GM12878 (cell line): ENCODE data around the gene PRMT7. TPM values are rescaled to one million over a fixed set of nuclear protein-coding genes. Genes with fewer than 3 reads are reported as not detected.

Experiments used
- ATAC-seq: fragments of 200-7000 bp; cut with Tn5 transposase; 3 replicates; pipeline ENCODE4 v1.9.1; 2020; ENCODE audit warnings: mild to moderate bottlenecking, moderate library complexity
- BruUV-seq: library from RNA; stranded (reverse); fragments of 400-500 nt; replicated peaks from 2 replicates; lab custom pipeline; 2021; lab: Mats Ljungman, UMichigan
- CTCF ChIA-PET: fragments of 300-600 bp; sonication (Branson Sonifier 250); formaldehyde crosslinking; extraction: SDS; loops from one replicate; lab custom pipeline; 2021; ENCODE audit warnings: inconsistent platforms; lab: Yijun Ruan, JAX
- POLR2A ChIA-PET: fragments of 350-600 bp; formaldehyde crosslinking; extraction: SDS; loops from one replicate; lab custom pipeline; 2021; ENCODE audit warnings: inconsistent platforms; lab: Charles Lee
- RAD21 ChIA-PET: fragments of 300-600 bp; sonication (Branson Sonifier 250); formaldehyde crosslinking; loops from one replicate; lab custom pipeline; 2023; ENCODE audit warnings: antibody characterized with exemption; ENCODE audit not compliant: unreplicated experiment; lab: Charles Lee
- SMC1A ChIA-PET: fragments of 300-600 bp; sonication (Branson Sonifier 250); formaldehyde crosslinking; loops from one replicate; lab custom pipeline; 2023; ENCODE audit not compliant: unreplicated experiment, uncharacterized antibody; lab: Charles Lee
- DNase-seq: peaks from one replicate; pipeline ENCODE4 v3.0.0-alpha.2; 2011; ENCODE audit warnings: low read depth, low spot score
- FAIRE-seq: peaks from 3 replicates; lab custom pipeline; 2011; peaks lifted over from hg19 to GRCh38; lab: Jason Lieb, UNC
- H2AFZ ChIP-seq: 2 replicates; pipeline ENCODE4 v1.6.0; 2011; ENCODE audit warnings: low read depth, low read length, control low read depth; ENCODE audit not compliant: control insufficient read depth
- H3K27ac ChIP-seq: 2 replicates; pipeline ENCODE4 v1.5.1; 2011; ENCODE audit warnings: control low read depth; ENCODE audit not compliant: control insufficient read depth, insufficient read depth
- H3K27me3 ChIP-seq, 2 experiments: replicated peaks in 1 of 2; 2 replicates each; pipeline versions ENCODE4 v1.6.0 to v1.6.1; 2011; ENCODE audit warnings: low read length in 1 of 2; ENCODE audit not compliant: control insufficient read depth in 2 of 2, insufficient read depth in 2 of 2
- H3K36me3 ChIP-seq, 2 experiments: 2 replicates each; pipeline ENCODE4 v1.5.1; 2011; ENCODE audit warnings: low read length in 1 of 2; ENCODE audit not compliant: control insufficient read depth in 2 of 2, insufficient read depth in 2 of 2
- H3K4me1 ChIP-seq: 2 replicates; pipeline ENCODE4 v1.6.1; 2011; ENCODE audit warnings: mild to moderate bottlenecking, low read length, moderate library complexity, mixed read lengths; ENCODE audit not compliant: control insufficient read depth, insufficient read depth
- H3K4me2 ChIP-seq: 2 replicates; pipeline ENCODE4 v1.6.0; 2011; ENCODE audit warnings: control low read depth; ENCODE audit not compliant: control insufficient read depth, insufficient read depth
- H3K4me3 ChIP-seq: fragments of 200-600 bp; sonication (generic); 2 replicates; pipeline ENCODE4 v1.5.1; 2016
- H3K79me2 ChIP-seq: 2 replicates; pipeline ENCODE4 v1.6.0; 2011; ENCODE audit warnings: low read length; ENCODE audit not compliant: control insufficient read depth, insufficient read depth
- H3K9ac ChIP-seq: 2 replicates; pipeline ENCODE4 v1.8.0; 2011; ENCODE audit warnings: low read length, control low read depth, mixed read lengths; ENCODE audit not compliant: control insufficient read depth, insufficient read depth
- H3K9me3 ChIP-seq: replicated peaks from 3 replicates; pipeline ENCODE4 v1.5.1; 2011; ENCODE audit warnings: mild to moderate bottlenecking, low read length; ENCODE audit not compliant: control insufficient read depth, insufficient read depth
- H4K20me1 ChIP-seq: 2 replicates; pipeline ENCODE4 v1.6.0; 2011; ENCODE audit not compliant: control insufficient read depth, insufficient read depth
- ATF7 ChIP-seq: fragments of 450-650 bp; IDR thresholded peaks from 2 replicates; pipeline ENCODE4 v1.6.1; 2016; ENCODE audit warnings: low read depth, mild to moderate bottlenecking
- POLR2AphosphoS2 ChIP-seq: IDR thresholded peaks from 2 replicates; pipeline ENCODE4 v1.6.1; 2011; ENCODE audit warnings: low read depth, mild to moderate bottlenecking, low read length, improper control_type of control experiment, moderate library complexity
- USF2 ChIP-seq: IDR thresholded peaks from 2 replicates; pipeline ENCODE4 v1.6.1; 2011; ENCODE audit warnings: low read depth, low read length, improper control_type of control experiment, borderline replicate concordance
- WGBS: methylation state at CpG from one replicate; pipeline ENCODE4 v1.1.6; 2016; ENCODE audit warnings: low lambda C conversion rate; ENCODE audit not compliant: insufficient replicate concordance, insufficient coverage; ENCODE audit errors: missing lambda C conversion rate; 5-methylcytosine and 5-hydroxymethylcytosine counted together
- in situ Hi-C: fragments of 300-500 bp; cut with MboI; formaldehyde crosslinking; loops from 9 replicates; pipeline ENCODE4 v1.14.3; 2018; ENCODE audit warnings: mixed read lengths
- intact Hi-C: fragments of 100-400 bp; cut with micrococcal nuclease; formaldehyde crosslinking; loops from one replicate; pipeline ENCODE4 v1.14.2; 2022; ENCODE audit not compliant: unreplicated experiment
- polyA plus RNA-seq, 11 experiments: library from polyadenylated mRNA; depleted of rRNA in 4 of 11; unstranded in 6 of 11; stranded (reverse) in 5 of 11; fragments of >200 nt; fragmentation: Nextera tagmentation in 4 of 11; fragmentation: Illumina TruSeq in 1 of 11; extraction: Ambion mirVana in 4 of 11; extraction: Trizol in 1 of 11; gene quantifications; 1 replicate in 1 of 11; 2 replicates in 10 of 11; pipeline versions ENCODE4 v1.2.1 to v1.2.3, GENCODE V29; 2011 to 2016; ENCODE audit warnings: inconsistent platforms in 2 of 11, missing spikeins in 2 of 11, low read depth in 1 of 11
- total RNA-seq, 4 experiments: library from RNA; depleted of rRNA in 3 of 4; stranded (reverse); fragments of >200 nt in 3 of 4; fragmentation: Illumina TruSeq in 1 of 4; extraction: Trizol in 1 of 4; gene quantifications; 2 replicates each; pipeline versions ENCODE4 v1.2.1 to v1.2.3, GENCODE V29; 2013 to 2021

Gene PRMT7
- total and polyA plus RNA-seq, 10 of the 15 experiments (the other 5 are each of a cell fraction or from before 2014, with no cell fraction given): 5.1 to 56.1 (median 42.0) TPM

DNA sequence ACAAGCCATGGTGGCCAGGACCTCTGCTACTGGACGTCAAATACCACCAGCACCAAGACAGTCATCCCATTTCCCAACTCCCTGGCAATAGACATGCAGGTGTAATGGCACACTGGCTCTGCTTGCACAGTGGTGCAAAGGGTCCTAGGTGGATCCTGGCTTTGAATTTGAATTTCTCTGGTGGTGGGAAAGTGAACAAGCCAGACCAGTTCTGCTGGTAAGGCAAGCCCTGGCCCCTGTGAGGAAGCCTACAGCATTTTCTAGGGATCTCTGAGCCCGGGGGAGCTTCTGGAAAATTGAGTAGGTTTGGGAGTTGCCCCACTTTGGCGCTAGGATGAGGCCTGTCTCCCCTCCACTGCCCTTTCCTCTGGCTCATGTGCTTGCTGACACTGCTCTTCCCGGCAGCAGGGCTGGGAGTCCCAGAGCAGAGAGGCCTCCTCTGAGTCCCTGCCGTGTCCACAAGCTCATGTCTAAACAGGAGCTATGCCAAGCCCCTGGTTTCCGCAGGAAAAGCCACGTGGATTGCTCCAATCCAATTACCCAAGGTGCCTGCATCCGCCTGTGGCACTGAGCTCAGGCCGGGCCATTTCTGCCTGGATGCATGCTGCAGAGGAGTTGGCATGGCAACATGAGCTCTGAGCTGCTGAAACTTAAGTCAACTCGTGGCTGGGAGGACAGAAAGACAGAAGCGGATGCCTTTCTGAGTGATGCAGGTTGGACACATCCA, 67.0 kb downstream of the PRMT7 start:
- DNase-seq: no peak
- peaks cover 10% of the 10 kb centered on the region for H3K4me1 ChIP-seq
- intact Hi-C loops (no loop called here), in situ Hi-C loops (no loop called here)
- no peak overlapping the region for H3K27ac ChIP-seq
- no peak overlapping the region for H3K4me3 ChIP-seq
- RAD21 ChIA-PET: no interaction called here
- no peak overlapping the region for H3K9ac ChIP-seq
- H3K79me2 ChIP-seq: no peaks in the 10 kb centered on the region
- POLR2A ChIA-PET: no interaction called here
- WGBS: 31% methylated on average over 11 of the region's 11 CpGs
- no peaks in the 10 kb centered on the region for H3K9me3 ChIP-seq
- H4K20me1 ChIP-seq: no peaks in the 10 kb centered on the region
- BruUV-seq: no TSS peak
- no peak for FAIRE-seq
- H2AFZ ChIP-seq: no peak overlapping the region
- ATAC-seq: no peak
- no peak overlapping the region for H3K4me2 ChIP-seq
- CTCF ChIA-PET: interaction anchor here (1.6 to 2.0 kb wide), 3 partner anchors 9 to 133 kb away, joined by 4 to 10 read pairs (median 7); no protein-coding TSS in a partner anchor
- H3K36me3 ChIP-seq: no peaks in the 10 kb centered on the region
- H3K27me3 ChIP-seq: no peaks in the 10 kb centered on the region; a peak in 2 of 4 replicates
- no peak for TF ChIP-seq USF2
- no peak for TF ChIP-seq POLR2AphosphoS2
- no peak for TF ChIP-seq ATF7
- SMC1A ChIA-PET: interaction anchor here (0.9 to 2.0 kb wide), 3 partner anchors 9 to 20 kb away, joined by 3 to 5 read pairs (median 3); no protein-coding TSS in a partner anchor
